ENCODE data around the gene KLK15.

GRCh38 chr19:50869479-50869878, 36.1 kb upstream of the KLK15 start:
- TF ChIP-seq CTCF (IDR thresholded peaks at IDR 0.05; ENCODE audit: insufficient read depth, low read depth, low read length), result no peak
- no peak for TF ChIP-seq EZH2 (IDR thresholded peaks at IDR 0.05; ENCODE audit: insufficient read depth, low read length)

Data from astrocyte (in vitro differentiated cells and primary cell).